ENCODE data around the gene ZC3H18.

The ZC3H18 gene

GRCh38 chr16:88649924-88650748 lies 79.9 kb downstream of the ZC3H18 start:
- peak; percentile 72 for DNase-seq (ENCODE audit: insufficient read length)
- peak; percentile 46 for FAIRE-seq

GRCh38 chr16:88650749-88651275 lies 80.6 kb downstream of the ZC3H18 start, which contains the start of gene CYBA:
Gene CYBA, minus strand, starts transcription at chr16:88651053. Its CDS starts 40 bp downstream, at chr16:88651013.
- TF ChIP-seq TAF1 (IDR thresholded peaks at IDR 0.05; ENCODE audit: borderline replicate concordance, low read depth, low read length) (peak; percentile 74), POLR2AphosphoS5 (IDR thresholded peaks at IDR 0.05; ENCODE audit: low read depth, low read length) (peak; percentile 96), POLR2A (IDR thresholded peaks at IDR 0.05; ENCODE audit: low read depth, low read length) (peak; percentile 93)
- DNase-seq (ENCODE audit: insufficient read length) (peak; percentile 97), FAIRE-seq (no peak)

More at GRCh38 chr16:88649924-88650748, 79.9 kb downstream of the ZC3H18 start:
- TF ChIP-seq POLR2A (IDR thresholded peaks at IDR 0.05; ENCODE audit: low read depth, low read length) (0 out of 2 replicates have a peak, but pooled peaks have one; percentile 19), POLR2AphosphoS5 (IDR thresholded peaks at IDR 0.05; ENCODE audit: low read depth, low read length) (no peak; the same call in 1 of the 2 replicates)

- FAIRE-seq (peak; percentile 99), DNase-seq (ENCODE audit: insufficient read length) (peak; percentile 96)
- TF ChIP-seq POLR2AphosphoS5 (IDR thresholded peaks at IDR 0.05; ENCODE audit: low read depth, low read length) (peak; percentile 39; the same call in 1 of the 2 replicates), TAF1 (IDR thresholded peaks at IDR 0.05; ENCODE audit: borderline replicate concordance, low read depth, low read length) (no peak), POLR2A (IDR thresholded peaks at IDR 0.05; ENCODE audit: low read depth, low read length) (peak; percentile 75)
Observed at GRCh38 chr16:88651276-88651988, 81.2 kb downstream of the ZC3H18 start.

- FAIRE-seq (no peak), DNase-seq (ENCODE audit: insufficient read length) (no peak)
- no peak for TF ChIP-seq TAF1 (IDR thresholded peaks at IDR 0.05; ENCODE audit: borderline replicate concordance, low read depth, low read length)
- no peak for TF ChIP-seq POLR2AphosphoS5 (IDR thresholded peaks at IDR 0.05; ENCODE audit: low read depth, low read length)
- TF ChIP-seq POLR2A (IDR thresholded peaks at IDR 0.05; ENCODE audit: low read depth, low read length), result no peak
Observed at GRCh38 chr16:88651989-88652761, 82.0 kb downstream of the ZC3H18 start.

GRCh38 chr16:88652762-88653063 lies 82.5 kb downstream of the ZC3H18 start:
- FAIRE-seq (no peak), DNase-seq (ENCODE audit: insufficient read length) (no peak)
- no peak for TF ChIP-seq POLR2AphosphoS5 (IDR thresholded peaks at IDR 0.05; ENCODE audit: low read depth, low read length)
- TF ChIP-seq POLR2A (IDR thresholded peaks at IDR 0.05; ENCODE audit: low read depth, low read length), result no peak
- no peak for TF ChIP-seq TAF1 (IDR thresholded peaks at IDR 0.05; ENCODE audit: borderline replicate concordance, low read depth, low read length)

- FAIRE-seq (no peak), DNase-seq (ENCODE audit: insufficient read length) (no peak)
- no peak for TF ChIP-seq POLR2A (IDR thresholded peaks at IDR 0.05; ENCODE audit: low read depth, low read length)
Observed at GRCh38 chr16:88653101-88653500, 82.9 kb downstream of the ZC3H18 start.

- no peak for TF ChIP-seq POLR2A (IDR thresholded peaks at IDR 0.05; ENCODE audit: low read depth, low read length)
- no peak for TF ChIP-seq POLR2AphosphoS5 (IDR thresholded peaks at IDR 0.05; ENCODE audit: low read depth, low read length)
- no peak for TF ChIP-seq TAF1 (IDR thresholded peaks at IDR 0.05; ENCODE audit: borderline replicate concordance, low read depth, low read length)
- no peak for FAIRE-seq
- DNase-seq (ENCODE audit: insufficient read length), result no peak
Observed at GRCh38 chr16:88653596-88654362, 83.6 kb downstream of the ZC3H18 start.

GRCh38 chr16:88654363-88655052 lies 84.3 kb downstream of the ZC3H18 start:
- TF ChIP-seq POLR2A (IDR thresholded peaks at IDR 0.05; ENCODE audit: low read depth, low read length) (no peak), TAF1 (IDR thresholded peaks at IDR 0.05; ENCODE audit: borderline replicate concordance, low read depth, low read length) (no peak), POLR2AphosphoS5 (IDR thresholded peaks at IDR 0.05; ENCODE audit: low read depth, low read length) (no peak)
- DNase-seq (ENCODE audit: insufficient read length) (no peak), FAIRE-seq (no peak)

GRCh38 chr16:88655053-88655732 lies 85.0 kb downstream of the ZC3H18 start:
- FAIRE-seq (no peak), DNase-seq (ENCODE audit: insufficient read length) (no peak)
- no peak for TF ChIP-seq POLR2AphosphoS5 (IDR thresholded peaks at IDR 0.05; ENCODE audit: low read depth, low read length)
- no peak for TF ChIP-seq TAF1 (IDR thresholded peaks at IDR 0.05; ENCODE audit: borderline replicate concordance, low read depth, low read length)
- TF ChIP-seq POLR2A (IDR thresholded peaks at IDR 0.05; ENCODE audit: low read depth, low read length), result no peak

Data from GM12892 (cell line).